HG03432 (cell line): Measurements from ENCODE around the gene SZT2.
"Not testable (repeated sequence)": the region's sequence is repeated elsewhere in the genome, so short reads cannot be mapped to it uniquely, and the experiment has no call there.

Source experiments
- ATAC-seq: cut with Tn5 transposase; IDR thresholded peaks from one replicate; pipeline ENCODE4 v1.9.1; 2021; ENCODE audit warnings: mild to moderate bottlenecking, moderate library complexity; ENCODE audit not compliant: unreplicated experiment

Gene SZT2

GRCh38 chr1:43451701-43452532 lies 62.2 kb downstream of the SZT2 start:
- ATAC-seq = no peak

DNA sequence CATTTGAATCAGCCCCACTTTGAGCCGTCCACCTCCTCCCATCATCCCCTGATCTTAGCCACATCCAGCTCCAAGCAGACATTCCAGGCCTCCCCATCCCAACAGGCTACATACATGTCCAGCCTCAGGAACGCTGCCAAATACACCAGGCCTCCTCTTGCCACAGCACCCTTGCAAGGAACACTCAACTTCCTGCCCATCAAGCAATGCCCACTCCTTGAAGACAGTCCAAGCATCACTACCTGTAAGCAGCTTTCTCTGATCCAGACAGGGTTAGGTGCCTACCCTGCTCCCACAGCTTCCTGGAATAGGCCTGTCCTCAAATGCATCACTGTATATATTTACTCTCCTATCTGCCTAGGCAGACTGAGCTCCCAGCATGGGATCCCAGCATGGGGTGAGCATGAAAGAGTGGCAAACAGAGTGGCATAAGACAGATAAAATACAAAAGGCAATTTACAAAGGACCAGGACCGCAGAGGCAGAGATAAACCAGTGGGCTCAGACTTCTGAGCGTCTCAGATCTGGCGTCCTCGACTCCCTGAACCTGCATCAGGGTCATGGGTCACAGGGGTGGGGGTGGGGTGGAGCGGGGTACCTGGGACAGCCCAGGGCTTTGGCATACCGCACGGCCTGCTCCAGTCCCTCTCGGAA lies 63.2 kb downstream of the SZT2 start:
- no peak for ATAC-seq

GRCh38 chr1:43453442-43454269 lies 64.0 kb downstream of the SZT2 start, which contains the start of gene HYI:
Gene HYI (minus strand): TSS chr1:43453931. CDS start chr1:43453793, 138 bp downstream.
- no peak for ATAC-seq

GRCh38 chr1:43454270-43455011 lies 64.7 kb downstream of the SZT2 start:
- peak; percentile 70 for ATAC-seq

- ATAC-seq = no peak
Measured at GRCh38 chr1:43455213-43455889, 65.7 kb downstream of the SZT2 start.

- not testable (repeated sequence) for ATAC-seq
Measured at GRCh38 chr1:43458379-43458778, 68.7 kb downstream of the SZT2 start.

- no peak for ATAC-seq
Measured at GRCh38 chr1:43460988-43461693, 71.4 kb downstream of the SZT2 start.

- ATAC-seq = no peak
Measured at GRCh38 chr1:43463479-43463878, 73.8 kb downstream of the SZT2 start.

DNA sequence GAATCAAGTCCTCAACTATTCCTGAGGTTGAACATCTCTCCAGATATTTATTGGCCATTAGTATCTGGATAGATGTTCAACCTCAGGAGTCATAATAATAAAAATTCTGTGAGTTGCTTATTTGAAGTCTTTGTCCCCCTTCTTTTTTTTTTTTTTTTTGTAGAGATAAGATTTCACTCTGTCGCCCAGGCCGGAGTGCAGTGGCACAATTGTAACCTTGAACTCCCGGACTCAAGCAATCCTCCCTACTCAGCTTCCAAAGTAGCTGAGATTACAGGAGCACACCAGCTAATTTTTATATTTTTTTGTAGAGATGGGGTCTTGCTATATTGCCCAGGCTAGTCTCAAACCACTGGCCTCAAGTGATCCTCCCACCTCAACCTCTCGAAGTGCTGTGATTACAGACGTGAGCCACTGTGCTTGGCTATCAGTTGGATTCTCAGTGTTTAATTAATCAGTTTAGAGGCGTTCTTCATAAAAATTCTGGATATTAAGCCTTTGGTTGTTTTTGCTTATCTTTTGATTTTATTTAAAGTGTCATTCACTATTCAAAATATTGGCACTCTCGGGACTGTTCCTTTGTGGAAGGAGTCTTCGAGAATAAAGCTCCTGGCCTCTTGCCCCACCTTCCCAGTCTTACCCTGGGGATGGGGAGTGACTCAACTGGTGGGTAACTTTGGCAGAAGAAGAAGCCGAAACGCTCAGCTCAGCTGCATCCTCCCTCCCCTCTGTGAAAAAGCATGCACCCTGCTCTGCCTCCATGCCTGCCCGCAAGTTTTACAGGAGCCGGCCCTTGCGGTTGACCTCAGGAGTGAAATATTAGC lies 75.2 kb downstream of the SZT2 start:
- ATAC-seq = no peak

- no peak for ATAC-seq
Measured at GRCh38 chr1:43465505-43466067, 75.9 kb downstream of the SZT2 start.

DNA sequence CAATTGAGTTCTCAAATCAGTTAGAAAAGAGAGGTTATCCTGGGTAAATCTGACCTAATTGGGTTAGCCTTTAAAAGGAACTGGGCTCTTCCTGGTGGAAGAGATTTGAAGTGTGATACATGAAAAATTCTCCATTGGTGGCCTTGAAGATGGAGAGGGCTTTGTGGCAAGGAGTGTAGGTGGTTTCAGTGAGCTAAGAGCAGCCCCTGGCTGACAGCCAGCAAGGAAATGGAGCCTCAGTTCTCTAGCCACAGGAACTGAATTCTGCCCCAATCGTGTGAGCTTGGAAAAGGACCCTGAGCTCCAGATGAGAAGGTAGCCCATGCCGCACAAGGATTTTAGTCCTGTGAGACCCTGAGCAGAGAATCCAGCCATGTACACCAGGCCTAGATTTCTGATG lies 76.7 kb downstream of the SZT2 start:
- ATAC-seq = no peak

- ATAC-seq = no peak
Measured at GRCh38 chr1:43468414-43468813, 78.7 kb downstream of the SZT2 start.

- ATAC-seq = no peak
Measured at GRCh38 chr1:43469932-43470331, 80.2 kb downstream of the SZT2 start.

DNA sequence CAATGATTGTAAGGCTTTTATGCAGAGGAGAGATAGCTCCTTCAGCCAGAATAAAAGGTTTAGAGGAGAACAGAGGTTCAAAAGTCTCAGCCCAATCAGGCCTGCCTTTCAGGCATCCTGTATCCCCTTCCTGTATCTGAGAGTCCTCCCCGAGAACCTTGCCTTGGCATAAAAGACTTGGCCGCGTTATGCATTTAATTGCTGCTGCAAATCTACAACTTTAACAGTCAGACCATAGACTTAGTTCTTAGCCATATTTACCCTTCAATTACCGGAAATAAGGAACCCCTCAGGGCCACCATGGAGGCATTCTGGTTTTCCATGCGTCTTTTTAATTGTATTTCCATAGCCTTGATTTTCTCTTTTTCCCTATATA lies 82.4 kb downstream of the SZT2 start:
- ATAC-seq = no peak

DNA sequence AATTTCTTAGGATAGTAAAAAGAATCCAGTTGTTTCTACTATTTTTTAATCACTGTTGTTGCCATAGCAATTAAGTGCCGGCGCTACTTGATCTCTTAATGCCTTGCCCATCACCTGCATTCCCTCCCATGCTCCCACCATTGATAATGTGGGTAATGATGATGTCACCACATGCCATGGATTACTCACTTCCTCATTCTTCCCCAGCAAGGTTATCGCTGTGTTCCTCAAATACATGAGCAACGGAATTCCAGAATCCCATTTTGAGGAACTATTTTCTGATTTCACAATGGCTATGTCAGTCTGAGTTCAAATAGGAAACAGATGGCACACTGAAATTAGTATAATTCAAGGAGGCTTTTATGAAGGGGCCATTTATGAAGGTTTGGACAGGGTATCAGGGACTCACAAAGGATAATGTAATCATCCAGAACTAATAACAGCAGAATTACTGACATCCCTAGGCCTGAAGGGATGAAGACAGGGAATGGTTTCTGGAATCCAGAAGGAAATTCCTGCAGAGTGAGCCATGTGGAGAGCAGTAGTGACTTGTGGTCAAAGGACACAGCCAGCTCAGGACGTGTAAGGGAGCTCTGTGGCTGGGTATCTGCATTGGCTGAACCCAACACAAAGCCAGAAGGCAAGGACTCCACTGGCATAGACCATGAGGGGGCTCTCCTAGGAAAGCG lies 82.9 kb downstream of the SZT2 start:
- ATAC-seq = not testable (repeated sequence)

- ATAC-seq = no peak
Measured at GRCh38 chr1:43473463-43473862, 83.8 kb downstream of the SZT2 start.

DNA sequence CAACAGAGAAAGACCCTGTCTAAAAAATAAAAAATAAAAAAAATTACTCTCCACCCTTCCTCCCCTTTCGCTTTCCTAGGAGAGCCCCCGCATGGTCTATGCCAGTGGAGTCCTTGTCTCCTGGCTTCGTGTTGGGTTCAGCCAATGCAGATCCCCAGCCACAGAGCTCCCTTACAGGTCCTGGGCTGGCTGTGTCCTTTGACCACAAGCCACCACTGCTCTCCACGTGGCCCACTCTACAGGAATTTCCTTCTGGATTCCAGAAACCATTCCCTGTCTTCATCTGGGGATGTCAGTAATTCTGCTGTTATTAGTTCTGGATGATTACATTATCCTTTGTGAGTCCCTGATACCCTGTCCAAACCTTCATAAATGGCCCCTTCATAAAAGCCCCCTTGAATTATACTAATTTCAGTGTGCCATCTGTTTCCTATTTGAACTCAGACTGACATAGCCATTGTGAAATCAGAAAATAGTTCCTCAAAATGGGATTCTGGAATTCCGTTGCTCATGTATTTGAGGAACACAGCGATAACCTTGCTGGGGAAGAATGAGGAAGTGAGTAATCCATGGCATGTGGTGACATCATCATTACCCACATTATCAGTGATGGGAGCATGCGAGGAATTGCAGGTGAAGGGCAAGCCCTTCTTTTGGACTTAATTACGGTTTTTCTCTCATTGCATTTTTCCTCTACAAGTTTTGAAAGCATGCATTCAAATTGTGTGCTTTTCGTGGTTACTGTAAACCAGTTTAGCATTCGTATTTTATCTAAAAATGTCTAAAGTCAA lies 86.1 kb downstream of the SZT2 start:
- ATAC-seq = not testable (repeated sequence)
